Stimulated activated CD4-positive, alpha-beta T cell treated with anti-CD3 and anti-CD28 coated beads, Interleukin-2, amount 100 ng/mL, for 4 hours (primary cell): ENCODE results near the gene BACE2.
"Not testable (repeated sequence)": the region's sequence is repeated elsewhere in the genome, so short reads cannot be mapped to it uniquely, and the experiment has no call there.

Experiments used
- DNase-seq: peaks from one replicate; pipeline ENCODE4 v3.0.0-alpha.2; 2020; ENCODE audit warnings: low read depth

BACE2 gene

GRCh38 chr21:41277846-41278245, 109.9 kb downstream of the BACE2 start:
- no peak for DNase-seq

- no peak for DNase-seq
These were observed 112.4 kb downstream of the BACE2 start for GRCh38 chr21:41280115-41280919.

DNA sequence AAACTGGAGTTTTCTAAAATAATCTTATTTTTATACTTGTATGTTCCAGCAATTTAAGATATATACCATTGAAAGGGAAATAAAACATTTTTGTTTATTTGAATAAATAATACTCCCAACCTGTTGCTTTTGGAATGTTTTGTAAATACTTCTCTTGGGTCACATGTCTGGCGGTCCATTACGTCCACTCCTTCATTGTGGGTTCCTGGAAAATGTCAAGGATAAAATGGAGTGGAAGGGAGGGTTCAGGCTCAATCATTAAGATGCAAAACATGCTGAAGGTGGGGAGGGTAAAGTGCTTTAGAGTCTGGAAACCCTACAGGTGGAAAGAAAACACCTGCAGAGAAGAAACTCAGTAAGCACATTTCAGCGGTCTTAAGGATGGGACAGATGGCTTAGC, 114.5 kb downstream of the BACE2 start:
- no peak for DNase-seq

DNA sequence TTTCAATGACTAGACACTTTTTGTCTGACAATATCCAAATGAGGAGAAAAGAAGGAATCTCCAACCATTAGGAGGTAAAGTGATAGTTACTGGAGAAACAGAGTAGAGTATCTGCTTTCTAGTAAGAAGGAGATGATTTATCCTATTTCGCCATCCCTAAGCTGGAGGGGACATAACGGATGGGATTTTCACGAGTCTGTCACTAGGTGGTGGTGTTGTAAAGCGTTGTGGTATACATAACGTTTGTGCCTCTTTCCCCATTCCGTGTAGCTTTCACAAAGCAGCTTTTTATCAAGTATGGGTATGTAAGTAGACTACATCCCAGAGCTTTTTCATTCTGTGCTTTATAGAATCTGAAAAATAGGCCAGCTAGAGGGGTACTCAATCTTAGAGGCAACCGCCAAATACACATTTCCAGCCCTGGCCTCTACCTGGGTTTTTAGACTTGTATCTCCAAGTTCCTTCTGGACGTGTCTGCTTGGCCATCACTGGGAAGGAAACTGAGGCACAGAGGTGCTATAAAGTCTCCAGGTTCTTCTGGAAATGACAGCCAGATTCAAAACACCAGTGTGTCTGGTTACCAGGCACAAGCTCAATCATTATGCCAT, 115.4 kb downstream of the BACE2 start:
- peak; percentile 30 for DNase-seq

GRCh38 chr21:41289431-41289830, 121.5 kb downstream of the BACE2 start:
- no peak for DNase-seq

DNA sequence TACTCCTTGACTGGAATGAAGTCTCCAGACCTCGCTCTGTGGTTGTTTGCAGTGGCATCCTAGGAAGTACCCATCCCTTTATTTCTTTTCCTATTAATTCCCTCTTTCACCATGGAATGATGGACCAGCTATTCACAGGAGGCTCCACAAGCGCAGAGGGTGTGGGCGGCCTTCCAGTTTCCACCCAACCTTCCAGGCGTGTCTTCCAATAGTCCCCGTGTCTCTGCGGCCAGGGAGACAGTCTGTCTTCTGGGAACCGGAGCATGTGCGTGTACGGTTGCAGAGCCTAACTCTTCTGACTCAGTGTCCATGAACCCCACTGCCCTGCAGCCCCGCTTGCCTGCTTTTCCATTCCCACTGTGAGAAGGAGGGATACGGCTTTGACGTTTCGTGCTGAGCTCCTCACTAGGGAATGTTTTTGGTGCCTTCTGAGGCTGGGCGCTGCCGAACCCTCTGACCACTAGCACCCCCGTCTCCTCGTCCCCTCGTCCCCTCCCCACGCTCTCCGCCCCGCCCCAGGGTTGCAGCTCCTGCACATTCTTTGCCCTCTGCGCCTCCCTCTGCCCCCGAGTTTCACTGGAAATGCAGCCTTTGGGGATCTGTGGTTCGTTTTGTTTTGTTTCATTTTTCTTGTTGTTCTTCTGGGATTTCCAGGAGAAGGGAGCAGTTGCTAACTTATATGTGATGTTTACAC, 122.3 kb downstream of the BACE2 start:
- no peak for DNase-seq

- DNase-seq: no peak
These were observed 126.7 kb downstream of the BACE2 start for GRCh38 chr21:41294548-41295231.

GRCh38 chr21:41295721-41296254, 127.8 kb downstream of the BACE2 start:
- no peak for DNase-seq

- DNase-seq: no peak
These were observed 135.0 kb downstream of the BACE2 start for GRCh38 chr21:41302976-41303375.

GRCh38 chr21:41304068-41304720, 136.2 kb downstream of the BACE2 start:
- DNase-seq: no peak

DNA sequence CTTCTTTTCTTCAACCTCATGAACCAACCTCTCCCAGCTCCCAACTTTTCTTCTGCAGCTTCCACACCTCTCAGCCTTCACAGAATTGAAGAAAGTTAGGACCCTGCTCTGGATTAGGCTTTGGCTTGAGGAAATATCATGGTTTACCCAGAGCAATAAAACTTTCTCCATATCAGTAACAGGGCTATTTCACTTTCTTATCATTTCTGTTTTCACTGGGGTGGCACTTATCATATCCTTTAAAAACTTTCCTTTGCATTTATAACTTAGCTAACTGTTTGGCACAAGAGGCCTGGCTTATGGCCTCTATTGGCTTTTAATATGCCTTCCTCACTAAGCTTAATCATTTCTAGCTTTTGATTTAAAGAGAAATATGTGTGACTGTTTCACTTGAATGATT, 139.3 kb downstream of the BACE2 start:
- DNase-seq: no peak

DNA sequence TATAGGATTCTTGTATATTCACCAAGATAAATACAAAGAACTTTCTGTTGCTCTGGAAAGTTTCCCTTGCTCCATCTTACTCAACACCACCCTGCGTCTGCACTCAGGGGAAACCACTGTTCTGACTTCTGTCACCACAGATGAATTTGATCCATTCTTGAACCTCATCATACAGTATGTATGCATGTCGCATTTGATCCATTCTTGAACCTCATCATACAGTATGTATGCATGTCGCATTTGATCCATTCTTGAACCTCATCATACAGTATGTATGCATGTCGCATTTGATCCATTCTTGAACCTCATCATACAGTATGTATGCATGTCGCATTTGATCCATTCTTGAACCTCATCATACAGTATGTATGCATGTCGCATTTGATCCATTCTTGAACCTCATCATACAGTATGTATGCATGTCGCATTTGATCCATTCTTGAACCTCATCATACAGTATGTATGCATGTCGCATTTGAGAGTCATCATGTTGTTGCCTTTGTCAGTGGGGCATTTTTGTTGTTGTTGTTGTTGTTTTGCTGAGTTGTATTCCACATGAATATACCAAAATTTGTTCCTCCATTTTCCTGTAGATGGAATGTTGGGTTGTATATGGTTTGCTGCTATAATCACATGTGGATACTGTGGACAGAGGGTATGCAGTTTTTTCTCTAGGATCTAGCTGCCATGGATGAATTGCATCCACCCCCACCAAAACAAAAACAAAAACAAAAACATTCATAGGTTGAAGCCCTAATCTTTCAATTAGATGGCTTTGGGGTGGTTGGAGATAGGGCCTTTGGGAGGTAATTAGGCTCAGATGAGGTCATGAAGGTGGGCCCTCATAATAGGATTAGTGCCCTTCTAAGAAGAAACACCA, 145.6 kb downstream of the BACE2 start:
- DNase-seq: not testable (repeated sequence)

- DNase-seq: no peak
These were observed 147.8 kb downstream of the BACE2 start for GRCh38 chr21:41315726-41316125.

DNA sequence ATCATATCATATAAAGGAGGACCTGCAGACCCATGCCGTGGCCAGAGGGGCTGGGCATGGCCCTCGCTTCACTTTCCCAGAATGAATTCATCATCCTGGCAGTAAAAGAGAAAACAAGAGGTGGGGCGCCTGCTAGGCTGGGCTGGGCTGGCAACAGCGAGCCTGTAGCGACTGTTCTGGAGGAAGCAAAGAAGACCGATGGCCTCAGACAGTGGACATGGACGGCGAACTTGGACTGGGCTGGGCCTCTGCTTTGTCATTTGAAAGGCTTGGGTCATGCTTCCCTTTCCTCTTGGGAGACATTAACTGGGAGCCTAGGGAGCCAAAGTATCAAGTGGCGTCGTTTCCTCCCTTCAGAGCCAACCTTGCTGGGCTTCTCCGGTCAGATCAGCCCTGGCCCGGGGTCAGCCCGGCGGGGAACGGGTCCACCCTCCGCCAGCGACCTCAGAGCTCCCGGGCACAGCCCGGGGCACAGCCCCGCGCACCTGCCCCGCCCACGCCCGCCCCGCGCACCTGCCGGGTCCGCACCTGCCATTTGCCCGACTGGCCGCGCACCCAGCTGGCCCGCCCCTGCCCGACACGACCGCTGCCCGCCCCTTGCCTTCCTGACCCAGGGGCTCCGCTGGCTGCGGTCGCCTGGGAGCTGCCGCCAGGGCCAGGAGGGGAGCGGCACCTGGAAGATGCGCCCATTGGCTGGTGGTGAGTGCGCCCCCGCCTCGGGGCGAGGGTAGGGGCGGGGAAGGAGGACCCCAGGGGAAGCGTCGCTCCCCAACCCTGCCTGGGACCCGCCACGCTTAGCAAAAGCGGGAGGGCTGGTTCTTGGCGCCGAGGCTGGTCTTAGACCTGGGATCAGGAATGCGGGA, 148.5 kb downstream of the BACE2 start, which contains the start of gene FAM3B:
Gene FAM3B (plus strand): TSS at position 602 of the 863 bp plus-strand sequence. CDS start 79 bp downstream, at position 681.
- DNase-seq: no peak

- no peak for DNase-seq
These were observed 149.1 kb downstream of the BACE2 start for GRCh38 chr21:41317063-41317392.

DNA sequence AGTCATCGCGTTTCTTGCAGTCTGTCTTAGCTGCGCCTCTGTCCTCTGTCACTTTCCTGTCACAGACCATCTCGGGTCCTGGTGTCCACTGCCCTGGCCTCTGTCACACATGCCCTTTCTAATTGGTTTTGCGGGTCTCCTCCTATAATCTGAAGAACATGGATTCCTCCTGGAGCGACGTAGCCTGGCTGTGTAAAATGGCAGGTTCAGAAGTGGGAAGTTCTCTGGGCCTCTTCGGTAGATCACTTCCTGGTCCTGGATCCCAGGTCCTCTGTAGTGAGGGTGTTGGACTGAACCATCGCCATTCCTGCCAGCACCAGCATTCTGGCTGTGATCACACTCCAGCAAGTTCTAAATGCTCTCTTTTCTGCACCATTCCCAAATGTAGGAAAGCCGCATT, 149.5 kb downstream of the BACE2 start:
- no peak for DNase-seq

DNA sequence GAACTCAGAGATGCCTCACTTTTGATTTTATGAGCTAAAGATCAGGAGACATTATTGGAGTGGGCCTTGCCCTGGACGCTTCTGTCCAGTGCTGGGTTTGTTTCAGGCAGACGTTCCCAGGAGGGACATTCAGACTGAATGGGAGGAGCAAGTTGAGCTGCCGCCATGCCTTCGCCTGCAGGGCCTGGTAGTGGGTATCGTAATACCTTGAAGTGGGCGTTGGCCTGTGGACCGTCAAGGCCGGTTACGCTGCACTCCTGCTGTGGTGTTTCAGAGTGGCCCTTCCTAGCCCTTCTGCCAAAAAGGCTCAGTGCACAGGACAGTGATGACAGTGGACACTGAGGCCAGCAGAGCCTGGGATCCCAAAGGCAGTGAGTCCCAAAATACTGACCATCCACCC, 150.3 kb downstream of the BACE2 start:
- no peak for DNase-seq

DNA sequence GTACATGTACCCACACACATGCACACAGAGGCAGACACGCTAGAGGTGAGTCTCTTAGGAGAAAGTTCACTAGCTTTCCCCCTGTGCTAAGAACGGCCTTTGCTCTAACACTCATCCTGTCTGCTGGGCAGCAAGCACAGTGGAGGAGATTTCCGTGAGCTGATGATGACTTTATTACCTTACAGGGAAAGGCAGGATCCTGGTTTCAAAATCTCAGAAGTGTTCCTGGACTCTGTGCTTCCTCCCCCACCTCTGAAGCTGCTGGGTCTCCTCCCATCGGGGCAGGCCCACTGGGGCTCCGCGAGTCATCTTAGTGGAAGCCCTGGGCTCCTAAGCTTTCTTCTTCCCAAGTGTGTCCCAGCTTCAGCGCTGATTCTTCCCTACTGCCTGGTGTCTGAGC, 151.3 kb downstream of the BACE2 start:
- DNase-seq: no peak

DNA sequence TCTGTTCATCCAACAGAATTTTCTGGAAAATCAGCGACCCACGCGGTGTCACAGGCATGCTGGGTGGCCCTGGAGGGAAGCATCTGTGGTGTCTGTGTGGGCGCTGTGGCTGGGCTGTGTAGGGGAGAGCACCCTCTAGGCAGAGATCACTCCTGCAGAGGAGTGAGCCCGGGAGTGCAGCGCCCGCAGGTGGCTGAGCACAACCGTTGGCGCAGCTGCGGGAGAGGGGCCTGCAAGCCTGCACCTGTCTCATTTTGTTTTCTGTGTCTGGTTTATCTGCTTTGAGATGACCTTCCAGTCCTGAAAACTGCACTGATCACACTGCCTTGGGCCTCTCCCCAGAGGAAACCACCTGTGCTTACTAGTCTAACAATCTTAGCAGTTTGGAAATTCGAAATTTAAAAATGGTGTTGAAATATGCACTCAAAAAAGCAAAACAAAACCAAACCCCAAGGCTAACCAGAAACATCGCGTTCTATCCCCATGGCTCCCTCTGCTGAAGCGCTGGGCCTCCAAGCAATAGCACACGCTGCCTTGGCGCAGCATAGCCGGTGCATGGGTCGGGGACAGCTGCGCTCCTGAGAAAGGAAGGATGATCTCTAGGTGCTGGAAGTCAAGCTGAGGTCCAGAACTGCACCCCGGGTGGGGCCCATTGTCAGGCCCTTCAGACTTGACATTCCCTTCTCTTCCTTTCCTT, 153.4 kb downstream of the BACE2 start:
- DNase-seq: no peak
